Tibial artery (tissue), 4 donors: Measurements from ENCODE around the gene ANKRD24.
"Not testable (repeated sequence)": the region's sequence is repeated elsewhere in the genome, so short reads cannot be mapped to it uniquely, and the experiment has no call there.

Experiments used
- DNase-seq, 2 donors: peaks; one replicate each; pipeline ENCODE4 v3.0.0-alpha.2; 2019
- H3K27ac ChIP-seq, 2 donors: fragments of 200-600 bp; sonication (generic) in 1 of 2; 1 replicate in 1 of 2; 2 replicates in 1 of 2; pipeline ENCODE4 v1.5.1; 2018 to 2019; ENCODE audit warnings: mild to moderate bottlenecking in 1 of 2
- H3K27me3 ChIP-seq, 2 donors: fragments of 200-600 bp; sonication (generic) in 1 of 2; one replicate each; pipeline versions ENCODE4 v1.5.1 to v1.6.0; 2016 to 2019
- H3K36me3 ChIP-seq, 3 donors: fragments of 200-600 bp; sonication (generic) in 2 of 3; one replicate each; pipeline ENCODE4 v1.5.1; 2016 to 2019; ENCODE audit warnings: mild to moderate bottlenecking in 2 of 3
- H3K4me1 ChIP-seq, 4 donors: fragments of 200-600 bp; sonication (generic) in 2 of 4; 1 replicate in 3 of 4; 2 replicates in 1 of 4; pipeline ENCODE4 v1.5.1; 2016 to 2019
- H3K4me3 ChIP-seq, 2 donors: fragments of 200-600 bp; sonication (generic) in 1 of 2; 1 replicate in 1 of 2; 2 replicates in 1 of 2; pipeline ENCODE4 v1.5.1; 2018 to 2019; ENCODE audit warnings: mild to moderate bottlenecking in 2 of 2
- H3K9me3 ChIP-seq, 3 donors: fragments of 200-600 bp; sonication (generic) in 1 of 3; one replicate each; pipeline ENCODE4 v1.5.1; 2016 to 2019
- CTCF ChIP-seq, 2 experiments: fragments of 200-600 bp in 1 of 2; fragments of 450-650 bp in 1 of 2; IDR thresholded peaks; one replicate each; pipeline ENCODE4 v1.5.1; 2017 to 2019; ENCODE audit warnings: antibody characterized with exemption in 2 of 2, mild to moderate bottlenecking in 1 of 2, moderate library complexity in 1 of 2
- intact Hi-C: fragments of 100-400 bp; cut with DNase I; formaldehyde crosslinking; loops from one replicate; pipeline ENCODE4 v1.15.0; 2023; ENCODE audit warnings: low total_unique reads

ANKRD24 gene

GRCh38 chr19:4185413-4186086, 3.1 kb downstream of the ANKRD24 start:
- intact Hi-C loops, result loop anchor here (10.0 kb wide), 1 partner anchor 201 kb away; the partner anchor contains the start of gene EEF2
- no peak overlapping the region for H3K4me3 ChIP-seq

GRCh38 chr19:4186087-4186993, 3.9 kb downstream of the ANKRD24 start:
- TF ChIP-seq CTCF (IDR thresholded peaks at IDR 0.05), result peak; percentile 12 to 49
- Histone ChIP-seq H3K36me3 (no peaks in the 10 kb centered on the region), H3K27me3 (peaks cover 0 to 25% of the 10 kb centered on the region in 2 donors), H3K9me3 (no peaks in the 10 kb centered on the region), H3K27ac (no peak overlapping the region), H3K4me1 (peaks cover 0 to 19% (median 13%) of the 10 kb centered on the region in 4 donors), H3K4me3 (no peak overlapping the region)
- intact Hi-C loops, result loop anchor here (10.0 kb wide), 1 partner anchor 202 kb away; the partner anchor contains the start of gene EEF2
- DNase-seq, result peak in 1 of 2 donors; percentile 41

More at GRCh38 chr19:4185413-4186086, 3.1 kb downstream of the ANKRD24 start:
- Histone ChIP-seq H3K27me3 (peaks cover 0 to 18% of the 10 kb centered on the region in 2 donors), H3K27ac (no peak overlapping the region), H3K36me3 (peaks cover 0 to 2% (median 1%) of the 10 kb centered on the region in 3 donors), H3K4me1 (peaks cover 0 to 27% (median 20%) of the 10 kb centered on the region in 4 donors), H3K9me3 (no peaks in the 10 kb centered on the region)
- no peak for TF ChIP-seq CTCF (IDR thresholded peaks at IDR 0.05)
- no peak for DNase-seq

GRCh38 chr19:4187313-4188122, 5.0 kb downstream of the ANKRD24 start:
- Histone ChIP-seq H3K27me3 (peaks cover 0 to 36% of the 10 kb centered on the region in 2 donors), H3K9me3 (no peaks in the 10 kb centered on the region), H3K36me3 (no peaks in the 10 kb centered on the region), H3K4me3 (no peak overlapping the region), H3K27ac (no peak overlapping the region), H3K4me1 (peaks cover 0 to 12% (median 7%) of the 10 kb centered on the region in 4 donors)
- DNase-seq, result no peak
- intact Hi-C loops, result loop anchor here (10.0 kb wide), 1 partner anchor 203 kb away; the partner anchor contains the start of gene EEF2
- no peak for TF ChIP-seq CTCF (IDR thresholded peaks at IDR 0.05)

GRCh38 chr19:4189641-4190040, 7.2 kb downstream of the ANKRD24 start:
- Histone ChIP-seq H3K4me3 (no peak overlapping the region), H3K27ac (no peak overlapping the region), H3K36me3 (no peaks in the 10 kb centered on the region), H3K27me3 (peaks cover 0 to 56% of the 10 kb centered on the region in 2 donors), H3K4me1 (no peaks in the 10 kb centered on the region), H3K9me3 (no peaks in the 10 kb centered on the region)
- no peak for DNase-seq
- intact Hi-C loops, result loop anchor here (10.0 kb wide), 1 partner anchor 205 kb away; the partner anchor contains the start of gene EEF2
- TF ChIP-seq CTCF (IDR thresholded peaks at IDR 0.05), result no peak

GRCh38 chr19:4192537-4192936, 10.0 kb downstream of the ANKRD24 start:
- H3K27ac ChIP-seq, intact Hi-C loops, H3K9me3 ChIP-seq, H3K4me1 ChIP-seq, H3K4me3 ChIP-seq, DNase-seq, H3K36me3 ChIP-seq: not testable (repeated sequence)
- peaks cover 6 to 80% of the 10 kb centered on the region in 2 donors for H3K27me3 ChIP-seq
